Measurements from ENCODE around the gene ZNF316. TPM values are rescaled to one million over a fixed set of nuclear protein-coding genes. Genes with fewer than 3 reads are reported as not detected.

ZNF316 gene
- total and polyA plus RNA-seq, 4 donors = 20.9 to 38.5 (median 24.0) TPM

DNA sequence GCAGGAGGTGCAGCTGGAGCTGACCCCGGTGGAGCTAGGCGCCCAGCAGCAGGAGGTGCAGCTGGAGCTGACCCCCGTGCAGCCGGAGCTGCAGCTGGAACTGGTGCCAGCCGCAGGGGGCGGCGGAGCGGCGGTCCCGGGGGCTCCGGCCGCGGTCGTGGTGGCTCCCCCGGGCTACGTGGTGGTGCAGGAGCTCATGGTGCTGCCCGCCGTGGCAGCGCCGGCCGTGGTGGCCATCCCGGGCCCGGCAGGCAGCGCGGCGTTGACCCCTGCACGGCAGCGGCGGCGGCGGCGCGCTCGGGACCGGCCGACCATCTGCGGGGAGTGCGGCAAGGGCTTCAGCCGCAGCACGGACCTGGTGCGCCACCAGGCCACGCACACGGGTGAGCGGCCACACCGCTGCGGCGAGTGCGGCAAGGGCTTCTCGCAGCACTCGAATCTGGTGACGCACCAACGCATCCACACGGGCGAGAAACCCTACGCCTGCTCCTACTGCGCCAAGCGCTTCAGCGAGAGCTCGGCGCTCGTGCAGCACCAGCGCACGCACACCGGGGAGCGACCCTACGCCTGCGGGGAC, 14.9 kb upstream of the ZNF316 start:
- Histone ChIP-seq H3K4me1 (ENCODE audit: control insufficient read depth in 5 of 5, insufficient read depth in 5 of 5, low read length in 5 of 5) (no peaks in the 10 kb centered on the region), H3K36me3 (ENCODE audit: control insufficient read depth in 4 of 4, insufficient read depth in 4 of 4, low read length in 4 of 4) (peaks cover 0 to 25% (median 13%) of the 10 kb centered on the region in 4 donors), H3K9ac (ENCODE audit: insufficient read depth in 1 of 2, low read length in 2 of 2) (no peak overlapping the region)

DNA sequence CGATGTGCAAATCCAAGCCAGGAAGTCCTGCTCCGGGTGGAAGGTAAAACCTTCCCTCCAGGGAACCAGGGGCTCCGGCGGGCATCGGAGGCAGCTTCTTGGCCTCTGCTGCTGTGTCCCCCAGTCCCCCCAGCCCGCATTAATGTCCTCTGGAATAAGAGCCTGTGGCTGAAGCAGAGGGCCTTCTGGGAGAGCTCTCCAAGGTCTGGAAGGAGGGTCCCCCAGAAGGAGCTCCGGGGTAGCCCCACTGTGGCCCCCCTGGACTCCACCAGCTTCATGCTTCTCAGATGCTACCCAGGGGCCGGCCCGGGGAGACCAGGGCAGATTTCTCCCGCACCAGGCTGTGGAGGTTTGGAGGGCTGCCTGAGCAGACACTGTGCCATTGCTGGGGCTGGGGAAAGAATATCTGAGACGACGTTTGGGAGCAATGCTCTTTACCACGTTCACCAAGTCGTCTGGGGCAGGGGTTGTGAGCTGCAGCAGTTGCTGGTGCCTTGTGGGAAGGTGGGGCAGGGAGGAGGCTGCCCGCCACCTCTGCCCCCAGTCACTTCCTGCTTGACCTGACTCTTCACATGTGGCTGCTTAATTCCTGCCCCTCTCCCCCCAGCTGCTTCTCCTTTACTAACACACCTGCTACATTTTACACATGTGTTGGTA, 13.4 kb upstream of the ZNF316 start:
- H3K36me3 ChIP-seq (ENCODE audit: control insufficient read depth in 4 of 4, insufficient read depth in 4 of 4, low read length in 4 of 4) = peaks cover 0 to 25% (median 12%) of the 10 kb centered on the region in 4 donors
- no peak for ATAC-seq (ENCODE audit: insufficient read depth, low FRiP score)

More for the DNA sequence above, 14.9 kb upstream of the ZNF316 start:
- Histone ChIP-seq H3K27ac (ENCODE audit: low read depth in 1 of 2, low read length in 1 of 2) (no peak overlapping the region), H3K9me3 (ENCODE audit: control insufficient read depth in 4 of 4, insufficient read depth in 3 of 4, low read length in 3 of 4) (peaks cover 0 to 3% (median 0%) of the 10 kb centered on the region in 4 donors), H3K27me3 (ENCODE audit: control insufficient read depth in 3 of 3, insufficient read depth in 3 of 3, low read length in 2 of 3) (no peaks in the 10 kb centered on the region), H3K4me3 (no peak overlapping the region)
- WGBS, 2 donors = 97 to 98% methylated on average over 66 to 67 of the region's 67 CpGs
- ATAC-seq (ENCODE audit: insufficient read depth, low FRiP score) (no peak), DNase-seq (no peak)
- TF ChIP-seq, protein P1, sequence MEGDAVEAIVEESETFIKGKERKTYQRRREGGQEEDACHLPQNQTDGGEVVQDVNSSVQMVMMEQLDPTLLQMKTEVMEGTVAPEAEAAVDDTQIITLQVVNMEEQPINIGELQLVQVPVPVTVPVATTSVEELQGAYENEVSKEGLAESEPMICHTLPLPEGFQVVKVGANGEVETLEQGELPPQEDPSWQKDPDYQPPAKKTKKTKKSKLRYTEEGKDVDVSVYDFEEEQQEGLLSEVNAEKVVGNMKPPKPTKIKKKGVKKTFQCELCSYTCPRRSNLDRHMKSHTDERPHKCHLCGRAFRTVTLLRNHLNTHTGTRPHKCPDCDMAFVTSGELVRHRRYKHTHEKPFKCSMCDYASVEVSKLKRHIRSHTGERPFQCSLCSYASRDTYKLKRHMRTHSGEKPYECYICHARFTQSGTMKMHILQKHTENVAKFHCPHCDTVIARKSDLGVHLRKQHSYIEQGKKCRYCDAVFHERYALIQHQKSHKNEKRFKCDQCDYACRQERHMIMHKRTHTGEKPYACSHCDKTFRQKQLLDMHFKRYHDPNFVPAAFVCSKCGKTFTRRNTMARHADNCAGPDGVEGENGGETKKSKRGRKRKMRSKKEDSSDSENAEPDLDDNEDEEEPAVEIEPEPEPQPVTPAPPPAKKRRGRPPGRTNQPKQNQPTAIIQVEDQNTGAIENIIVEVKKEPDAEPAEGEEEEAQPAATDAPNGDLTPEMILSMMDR (IDR thresholded peaks at IDR 0.05; ENCODE audit: control extremely low read depth, extremely low read depth) = no peak

GRCh38 chr7:6624246-6624611, 12.9 kb upstream of the ZNF316 start:
- Histone ChIP-seq H3K27me3 (ENCODE audit: control insufficient read depth in 3 of 3, insufficient read depth in 3 of 3, low read length in 2 of 3) (no peaks in the 10 kb centered on the region), H3K9ac (ENCODE audit: insufficient read depth in 1 of 2, low read length in 2 of 2) (no peak overlapping the region), H3K4me3 (no peak overlapping the region), H3K9me3 (ENCODE audit: control insufficient read depth in 4 of 4, insufficient read depth in 3 of 4, low read length in 3 of 4) (peaks cover 0 to 3% (median 0%) of the 10 kb centered on the region in 4 donors), H3K4me1 (ENCODE audit: control insufficient read depth in 5 of 5, insufficient read depth in 5 of 5, low read length in 5 of 5) (no peaks in the 10 kb centered on the region), H3K27ac (ENCODE audit: low read depth in 1 of 2, low read length in 1 of 2) (no peak overlapping the region), H3K36me3 (ENCODE audit: control insufficient read depth in 4 of 4, insufficient read depth in 4 of 4, low read length in 4 of 4) (peaks cover 0 to 25% (median 12%) of the 10 kb centered on the region in 4 donors)
- ATAC-seq (ENCODE audit: insufficient read depth, low FRiP score) (no peak), DNase-seq (no peak)
- 64 to 74% methylated on average over 3 of the region's 3 CpGs for WGBS, 2 donors
- TF ChIP-seq, protein P1 (IDR thresholded peaks at IDR 0.05; ENCODE audit: control extremely low read depth, extremely low read depth) = no peak

More for the DNA sequence above, 13.4 kb upstream of the ZNF316 start:
- H3K4me1 ChIP-seq (ENCODE audit: control insufficient read depth in 5 of 5, insufficient read depth in 5 of 5, low read length in 5 of 5) = no peaks in the 10 kb centered on the region
- H3K27ac ChIP-seq (ENCODE audit: low read depth in 1 of 2, low read length in 1 of 2) = no peak overlapping the region
- no peak overlapping the region for H3K4me3 ChIP-seq
- no peak for DNase-seq
- H3K9ac ChIP-seq (ENCODE audit: insufficient read depth in 1 of 2, low read length in 2 of 2) = no peak overlapping the region
- no peaks in the 10 kb centered on the region for H3K27me3 ChIP-seq (ENCODE audit: control insufficient read depth in 3 of 3, insufficient read depth in 3 of 3, low read length in 2 of 3)
- H3K9me3 ChIP-seq (ENCODE audit: control insufficient read depth in 4 of 4, insufficient read depth in 3 of 4, low read length in 3 of 4) = peaks cover 0 to 3% (median 0%) of the 10 kb centered on the region in 4 donors
- WGBS, 2 donors = 70 to 80% methylated on average over 15 of the region's 15 CpGs
- TF ChIP-seq, protein P1 (IDR thresholded peaks at IDR 0.05; ENCODE audit: control extremely low read depth, extremely low read depth) = no peak

All from lung (tissue), 12 donors.